ENCODE data around the gene PPP4R1. TPM values are rescaled to one million over a fixed set of nuclear protein-coding genes. Genes with fewer than 3 reads are reported as not detected.

The PPP4R1 gene
- total RNA-seq, 2 experiments from 2014 or later = 35.7 to 40.2 TPM

GRCh38 chr18:9545029-9545428 is 69.3 kb downstream of the PPP4R1 start:
- H3K9me3 Mint-ChIP-seq = no peaks in the 10 kb centered on the region
- peaks cover 38% of the 10 kb centered on the region for H3K36me3 ChIP-seq (ENCODE audit: insufficient read depth, low read length)
- H3K36me3 Mint-ChIP-seq (ENCODE audit: low read depth) = peaks cover 46% of the 10 kb centered on the region
- no peak overlapping the region for H3K27ac Mint-ChIP-seq
- intact Hi-C loops (cut with DNase I, micrococcal nuclease) = no loop called here
- H3K4me1 Mint-ChIP-seq (ENCODE audit: low read depth) = no peaks in the 10 kb centered on the region
- no peak overlapping the region for H3K4me3 Mint-ChIP-seq
- H3K27ac ChIP-seq (ENCODE audit: low read depth in 1 of 2, low read length in 2 of 2) = no peak overlapping the region
- CTCF ChIA-PET = no interaction called here
- DNase-seq = no peak
- no peaks in the 10 kb centered on the region for H3K27me3 Mint-ChIP-seq
- no peak overlapping the region for H3K4me3 ChIP-seq (ENCODE audit: low read length)
- H3K27me3 ChIP-seq (ENCODE audit: control insufficient read depth in 1 of 2, insufficient read depth in 2 of 2, low read length in 2 of 2) = no peaks in the 10 kb centered on the region
- no peak for TF ChIP-seq CTCF (IDR thresholded peaks at IDR 0.05)
- no peaks in the 10 kb centered on the region for H3K4me1 ChIP-seq (ENCODE audit: insufficient read depth, low read length)
- H3K9me3 ChIP-seq (ENCODE audit: control insufficient read depth in 1 of 2, insufficient read depth in 1 of 2, low read length in 2 of 2) = peaks cover 0 to 3% of the 10 kb centered on the region in 2 experiments
- POLR2A ChIA-PET = no interaction called here
- ATAC-seq (ENCODE audit: poor library complexity) = no peak

GRCh38 chr18:9542924-9543323 is 71.4 kb downstream of the PPP4R1 start:
- Mint-ChIP-seq H3K4me3 (no peak overlapping the region), H3K27me3 (no peaks in the 10 kb centered on the region), H3K27ac (no peak overlapping the region), H3K4me1 (ENCODE audit: low read depth) (no peaks in the 10 kb centered on the region), H3K9me3 (no peaks in the 10 kb centered on the region), H3K36me3 (ENCODE audit: low read depth) (peaks cover 38% of the 10 kb centered on the region)
- no peak for ATAC-seq (ENCODE audit: poor library complexity)
- peaks cover 20% of the 10 kb centered on the region for H3K36me3 ChIP-seq (ENCODE audit: insufficient read depth, low read length)
- H3K9me3 ChIP-seq (ENCODE audit: control insufficient read depth in 1 of 2, insufficient read depth in 1 of 2, low read length in 2 of 2) = peaks cover 0 to 3% of the 10 kb centered on the region in 2 experiments
- no peak overlapping the region for H3K4me3 ChIP-seq (ENCODE audit: low read length)
- intact Hi-C loops (cut with DNase I, micrococcal nuclease) = no loop called here
- POLR2A ChIA-PET = no interaction called here
- no peak for TF ChIP-seq CTCF (IDR thresholded peaks at IDR 0.05)
- no peak overlapping the region for H3K27ac ChIP-seq (ENCODE audit: low read depth in 1 of 2, low read length in 2 of 2)
- no peak for DNase-seq
- no peaks in the 10 kb centered on the region for H3K4me1 ChIP-seq (ENCODE audit: insufficient read depth, low read length)
- H3K27me3 ChIP-seq (ENCODE audit: control insufficient read depth in 1 of 2, insufficient read depth in 2 of 2, low read length in 2 of 2) = no peaks in the 10 kb centered on the region
- CTCF ChIA-PET = no interaction called here

GRCh38 chr18:9539938-9540337 is 74.4 kb downstream of the PPP4R1 start:
- H3K4me3 ChIP-seq (ENCODE audit: low read length) = no peak overlapping the region
- POLR2A ChIA-PET = no interaction called here
- no peak overlapping the region for H3K27ac Mint-ChIP-seq
- ATAC-seq (ENCODE audit: poor library complexity) (no peak), DNase-seq (no peak)
- H3K4me1 ChIP-seq (ENCODE audit: insufficient read depth, low read length) = no peaks in the 10 kb centered on the region
- peaks cover 23% of the 10 kb centered on the region for H3K36me3 ChIP-seq (ENCODE audit: insufficient read depth, low read length)
- H3K36me3 Mint-ChIP-seq (ENCODE audit: low read depth) = peaks cover 38% of the 10 kb centered on the region
- H3K9me3 Mint-ChIP-seq = no peaks in the 10 kb centered on the region
- H3K27me3 Mint-ChIP-seq = no peaks in the 10 kb centered on the region
- H3K4me3 Mint-ChIP-seq = no peak overlapping the region
- no peak for TF ChIP-seq CTCF (IDR thresholded peaks at IDR 0.05)
- CTCF ChIA-PET = no interaction called here
- H3K4me1 Mint-ChIP-seq (ENCODE audit: low read depth) = no peaks in the 10 kb centered on the region
- H3K9me3 ChIP-seq (ENCODE audit: control insufficient read depth in 1 of 2, insufficient read depth in 1 of 2, low read length in 2 of 2) = peaks cover 0 to 3% of the 10 kb centered on the region in 2 experiments
- H3K27me3 ChIP-seq (ENCODE audit: control insufficient read depth in 1 of 2, insufficient read depth in 2 of 2, low read length in 2 of 2) = no peaks in the 10 kb centered on the region
- intact Hi-C loops (cut with DNase I, micrococcal nuclease) = no loop called here
- H3K27ac ChIP-seq (ENCODE audit: low read depth in 1 of 2, low read length in 2 of 2) = no peak overlapping the region
